HepG2 (cell line): ENCODE results near the gene YPEL5. TPM values are rescaled to one million over a fixed set of nuclear protein-coding genes. Genes with fewer than 3 reads are reported as not detected.
A peak's percentile ranks its signal among the peaks of the same experiment; 100 is the strongest.

Experiments used
- ARNTL ChIP-seq: sonication (generic); formaldehyde crosslinking; IDR thresholded peaks from 2 replicates; pipeline ENCODE4 v1.4.0; 2020; ENCODE audit warnings: mild to moderate bottlenecking, missing genetic modification reagents
- CCDC6 ChIP-seq: sonication (generic); formaldehyde crosslinking; IDR thresholded peaks from 2 replicates; pipeline ENCODE4 v1.8.1; 2022; ENCODE audit warnings: mild to moderate bottlenecking, missing genetic modification reagents, moderate library complexity
- CSRNP1 ChIP-seq: sonication (generic); formaldehyde crosslinking; IDR thresholded peaks from 2 replicates; pipeline ENCODE4 v1.8.1; 2023; ENCODE audit warnings: mild to moderate bottlenecking, missing genetic modification reagents
- EP300 ChIP-seq, 3 experiments: sonication (generic) in 1 of 3; formaldehyde crosslinking in 1 of 3; IDR thresholded peaks; 2 replicates each; pipeline versions ENCODE4 v1.5.1 to v1.6.1; 2011 to 2020; ENCODE audit warnings: low read depth in 2 of 3, low read length in 2 of 3, borderline replicate concordance in 1 of 3, improper control_type of control experiment in 1 of 3, mild to moderate bottlenecking in 1 of 3, missing genetic modification reagents in 1 of 3, moderate library complexity in 1 of 3
- HNRNPK ChIP-seq: fragments of 200-400 bp; formaldehyde crosslinking; IDR thresholded peaks from 2 replicates; pipeline ENCODE4 v1.6.1; 2018; ENCODE audit warnings: low read length, low read depth, moderate library complexity, mild to moderate bottlenecking; ENCODE audit not compliant: poor library complexity, severe bottlenecking
- IKZF5 ChIP-seq: IDR thresholded peaks from 2 replicates; pipeline ENCODE4 v1.6.1; 2018; ENCODE audit warnings: missing genetic modification reagents, mild to moderate bottlenecking, missing compliant biosample characterization
- MED8 ChIP-seq: sonication (generic); formaldehyde crosslinking; IDR thresholded peaks from 2 replicates; pipeline ENCODE4 v1.8.1; 2023; ENCODE audit warnings: mild to moderate bottlenecking, missing genetic modification reagents; ENCODE audit not compliant: insufficient replicate concordance
- MEIS2 ChIP-seq: sonication (generic); formaldehyde crosslinking; IDR thresholded peaks from 2 replicates; pipeline ENCODE4 v1.9.0; 2021; ENCODE audit warnings: mild to moderate bottlenecking, missing genetic modification reagents
- MZF1 ChIP-seq: sonication (generic); formaldehyde crosslinking; IDR thresholded peaks from 2 replicates; pipeline ENCODE4 v1.8.1; 2023; ENCODE audit warnings: mild to moderate bottlenecking, missing genetic modification reagents, borderline replicate concordance
- SKI ChIP-seq: fragments of 450-650 bp; IDR thresholded peaks from one replicate; pipeline ENCODE4 v1.6.1; 2018; ENCODE audit warnings: mild to moderate bottlenecking; ENCODE audit not compliant: partially characterized antibody
- SMARCC2 ChIP-seq: fragments of 450-650 bp; IDR thresholded peaks from 2 replicates; pipeline ENCODE4 v1.6.1; 2017; ENCODE audit warnings: antibody characterized with exemption, mild to moderate bottlenecking
- THAP8 ChIP-seq: sonication (generic); formaldehyde crosslinking; IDR thresholded peaks from 2 replicates; pipeline ENCODE4 v1.5.1; 2020; ENCODE audit warnings: missing genetic modification reagents, mild to moderate bottlenecking, borderline replicate concordance
- USF2 ChIP-seq, 2 experiments: sonication (generic) in 1 of 2; formaldehyde crosslinking in 1 of 2; IDR thresholded peaks; 2 replicates each; pipeline versions ENCODE4 v1.5.1 to v1.6.1; 2011 to 2020; ENCODE audit warnings: borderline replicate concordance in 1 of 2, low read depth in 1 of 2, low read length in 1 of 2, mild to moderate bottlenecking in 1 of 2, missing genetic modification reagents in 1 of 2, moderate library complexity in 1 of 2
- ZFP41 ChIP-seq: sonication (generic); formaldehyde crosslinking; IDR thresholded peaks from 2 replicates; pipeline ENCODE4 v1.4.0; 2020; ENCODE audit warnings: mild to moderate bottlenecking, missing genetic modification reagents, borderline replicate concordance
- ZNF253 ChIP-seq: sonication (generic); formaldehyde crosslinking; IDR thresholded peaks from 2 replicates; pipeline ENCODE4 v1.8.0; 2022; ENCODE audit warnings: mild to moderate bottlenecking, missing genetic modification reagents, borderline replicate concordance
- ZNF468 ChIP-seq: sonication (generic); formaldehyde crosslinking; IDR thresholded peaks from 2 replicates; pipeline ENCODE4 v1.8.0; 2022; ENCODE audit warnings: mild to moderate bottlenecking, moderate library complexity, missing genetic modification reagents
- ZNF749 ChIP-seq: sonication (generic); formaldehyde crosslinking; IDR thresholded peaks from 2 replicates; pipeline ENCODE4 v1.8.0; 2022; ENCODE audit warnings: mild to moderate bottlenecking, missing genetic modification reagents, moderate library complexity, borderline replicate concordance
- ZNF784 ChIP-seq: sonication (generic); formaldehyde crosslinking; IDR thresholded peaks from 2 replicates; pipeline ENCODE4 v1.5.1; 2020; ENCODE audit warnings: missing genetic modification reagents, mild to moderate bottlenecking, borderline replicate concordance
- ZNF879 ChIP-seq: sonication (generic); formaldehyde crosslinking; IDR thresholded peaks from 2 replicates; pipeline ENCODE4 v1.8.1; 2023; ENCODE audit warnings: missing genetic modification reagents
- polyA plus RNA-seq, 8 experiments: library from polyadenylated mRNA; depleted of rRNA in 3 of 8; stranded (reverse) in 7 of 8; unstranded in 1 of 8; fragments of >200 nt; fragmentation: Illumina TruSeq in 4 of 8; extraction: Trizol in 4 of 8; gene quantifications; 2 replicates each; pipeline versions ENCODE4 v1.2.1 to v1.2.3, GENCODE V29; 2011 to 2016; ENCODE audit warnings: low read depth in 4 of 8, missing spikeins in 1 of 8, mixed read lengths in 1 of 8; ENCODE audit not compliant: insufficient read depth in 1 of 8
- total RNA-seq, 5 experiments: library from RNA; depleted of rRNA; stranded (reverse); fragments of >200 nt; fragmentation: Illumina TruSeq; extraction: Trizol; gene quantifications; 2 replicates each; pipeline ENCODE4 v1.2.3, GENCODE V29; 2016; ENCODE audit warnings: low read depth in 1 of 5

Gene YPEL5
- total and polyA plus RNA-seq, 2 of the 13 experiments (the other 11 are each of a cell fraction or from before 2014, with no cell fraction given): 12.7 to 49.7 TPM

GRCh38 chr2:30146337-30147195, at the start of gene YPEL5 (continued):
- TF ChIP-seq ZNF784 (peak; percentile 81; the same call in 1 of the 2 replicates), ZNF468 (CRISPR knock-in tag) (0 out of 2 replicates have a peak, but pooled peaks have one; percentile 35), ZNF749 (CRISPR knock-in tag) (peak; percentile 66), THAP8 (CRISPR knock-in tag) (no peak), USF2 (IDR thresholded peaks at IDR 0.05; ENCODE audit: low read depth, low read length) (no peak), USF2 (CRISPR knock-in tag; IDR thresholded peaks at IDR 0.05; ENCODE audit: borderline replicate concordance) (peak; percentile 56; the same call in 1 of the 2 replicates), ZNF253 (CRISPR knock-in tag) (0 out of 2 replicates have a peak, but pooled peaks have one; percentile 17), CCDC6 (CRISPR knock-in tag) (peak; percentile 66), CSRNP1 (peak; percentile 38; the same call in 1 of the 2 replicates), ZFP41 (CRISPR knock-in tag) (no peak; the same call in 1 of the 2 replicates), SKI (peak; percentile 31), MEIS2 (CRISPR knock-in tag) (peak; percentile 20; the same call in 1 of the 2 replicates), MZF1 (CRISPR knock-in tag) (0 out of 2 replicates have a peak, but pooled peaks have one; percentile 28), MED8 (CRISPR knock-in tag) (no peak), HNRNPK (peak; percentile 86), EP300 (IDR thresholded peaks at IDR 0.05; ENCODE audit: low read depth in 2 of 2, low read length in 2 of 2) (peak in 1 of 2 experiments; percentile 38; a peak in 2 of 4 replicates), EP300 (CRISPR knock-in tag; IDR thresholded peaks at IDR 0.05; ENCODE audit: borderline replicate concordance) (no peak), ZNF879 (CRISPR knock-in tag) (no peak), IKZF5 (CRISPR knock-in tag) (peak; percentile 76), ARNTL (CRISPR knock-in tag) (peak; percentile 100), SMARCC2 (no peak)
